Brain microvascular endothelial cell (primary cell): ENCODE measurements around the gene PRMT5.
"Not testable (repeated sequence)": the region's sequence is repeated elsewhere in the genome, so short reads cannot be mapped to it uniquely, and the experiment has no call there.

Source experiments
- DNase-seq: peaks from one replicate; pipeline ENCODE4 v3.0.0-alpha.2; 2020
- H3K27ac ChIP-seq: fragments of 250-450 bp; sonication (Bioruptor Pico); 2 replicates; pipeline ENCODE4 v1.5.1; 2020; ENCODE audit warnings: mild to moderate bottlenecking, moderate library complexity
- H3K27me3 ChIP-seq: fragments of 250-450 bp; sonication (Bioruptor Pico); replicated peaks from 2 replicates; pipeline ENCODE4 v1.5.1; 2020; ENCODE audit warnings: mild to moderate bottlenecking
- H3K36me3 ChIP-seq: fragments of 250-450 bp; sonication (Bioruptor Pico); replicated peaks from 2 replicates; pipeline ENCODE4 v1.5.1; 2020; ENCODE audit warnings: mild to moderate bottlenecking
- H3K4me3 ChIP-seq: 2 replicates; pipeline ENCODE4 v1.5.1; 2011; ENCODE audit warnings: low read depth, mild to moderate bottlenecking, control low read depth, low read length, moderate library complexity
- CTCF ChIP-seq: IDR thresholded peaks from 2 replicates; pipeline ENCODE4 v1.5.1; 2011; ENCODE audit warnings: low read depth, mild to moderate bottlenecking, moderate library complexity, low read length, control low read depth, inconsistent platforms; ENCODE audit errors: missing control alignments
- in situ Hi-C: cut with HindIII; loops from 2 replicates; pipeline ENCODE4 v1.10.0; 2017; ENCODE audit warnings: low sequenced_read_pairs, low pct_ligation_motif_present

PRMT5 gene

GRCh38 chr14:22962061-22962676 is 33.0 kb upstream of the PRMT5 start:
- Histone ChIP-seq H3K4me3 (no peak overlapping the region), H3K36me3 (no peaks in the 10 kb centered on the region), H3K27me3 (no peaks in the 10 kb centered on the region), H3K27ac (no peak overlapping the region)
- no peak for DNase-seq
- in situ Hi-C loops, result no loop called here
- TF ChIP-seq CTCF, result no peak

GRCh38 chr14:22955702-22956569 is 26.8 kb upstream of the PRMT5 start:
- in situ Hi-C loops, result no loop called here
- H3K27ac ChIP-seq, result no peak overlapping the region
- H3K4me3 ChIP-seq, result peak overlapping the region; percentile 72
- peaks cover 2% of the 10 kb centered on the region for H3K36me3 ChIP-seq
- no peak for TF ChIP-seq CTCF
- DNase-seq, result no peak
- no peaks in the 10 kb centered on the region for H3K27me3 ChIP-seq

GRCh38 chr14:22952418-22952817 is 23.2 kb upstream of the PRMT5 start:
- Histone ChIP-seq H3K4me3 (no peak overlapping the region), H3K27ac (no peak overlapping the region), H3K36me3 (peaks cover 2% of the 10 kb centered on the region), H3K27me3 (no peaks in the 10 kb centered on the region)
- in situ Hi-C loops, result no loop called here
- TF ChIP-seq CTCF, result no peak
- no peak for DNase-seq

GRCh38 chr14:22951795-22952194 is 22.6 kb upstream of the PRMT5 start:
- H3K27me3 ChIP-seq, H3K27ac ChIP-seq, H3K36me3 ChIP-seq, in situ Hi-C loops, H3K4me3 ChIP-seq, DNase-seq: not testable (repeated sequence)

- Histone ChIP-seq H3K27me3 (no peaks in the 10 kb centered on the region), H3K27ac (no peak overlapping the region), H3K36me3 (no peaks in the 10 kb centered on the region), H3K4me3 (no peak overlapping the region)
- no peak for DNase-seq
- no peak for TF ChIP-seq CTCF
- in situ Hi-C loops, result no loop called here
Measured at GRCh38 chr14:22945642-22946041, 16.5 kb upstream of the PRMT5 start.

GRCh38 chr14:22939684-22940083 is 10.5 kb upstream of the PRMT5 start:
- DNase-seq, result peak; percentile 27
- H3K27me3 ChIP-seq, result no peaks in the 10 kb centered on the region
- no peak for TF ChIP-seq CTCF
- H3K27ac ChIP-seq, result no peak overlapping the region
- in situ Hi-C loops, result no loop called here
- no peaks in the 10 kb centered on the region for H3K36me3 ChIP-seq
- H3K4me3 ChIP-seq, result no peak overlapping the region
